Measurements from ENCODE around the gene PDCL2. TPM values are rescaled to one million over a fixed set of nuclear protein-coding genes. Genes with fewer than 3 reads are reported as not detected.
"Not testable (repeated sequence)": the region's sequence is repeated elsewhere in the genome, so short reads cannot be mapped to it uniquely, and the experiment has no call there.

Gene PDCL2
- polyA plus RNA-seq, 6 donors from 2014 or later = not detected

- no peak overlapping the region for H3K4me3 Mint-ChIP-seq
- H3K36me3 Mint-ChIP-seq = no peaks in the 10 kb centered on the region
- ATAC-seq (ENCODE audit: low read depth in 2 of 2) (no peak), DNase-seq (no peak)
- H3K4me1 Mint-ChIP-seq = no peaks in the 10 kb centered on the region
- no peak overlapping the region for H3K27ac Mint-ChIP-seq
- peaks cover 6 to 21% (median 15%) of the 10 kb centered on the region in 3 donors for H3K27me3 Mint-ChIP-seq
- H3K9me3 Mint-ChIP-seq = no peaks in the 10 kb centered on the region
These were observed 21.6 kb upstream of the PDCL2 start for GRCh38 chr4:55613621-55614020.

- Mint-ChIP-seq H3K9me3 (no peaks in the 10 kb centered on the region), H3K4me3 (no peak overlapping the region), H3K27me3 (peaks cover 6 to 13% (median 7%) of the 10 kb centered on the region in 3 donors), H3K4me1 (no peaks in the 10 kb centered on the region), H3K27ac (no peak overlapping the region), H3K36me3 (no peaks in the 10 kb centered on the region)
- DNase-seq = no peak
- no peak for ATAC-seq (ENCODE audit: low read depth in 2 of 2)
These were observed 20.3 kb upstream of the PDCL2 start for GRCh38 chr4:55612341-55612740.

- no peak for ATAC-seq (ENCODE audit: low read depth in 2 of 2)
- H3K27ac Mint-ChIP-seq = no peak overlapping the region
- no peak overlapping the region for H3K4me3 Mint-ChIP-seq
- no peaks in the 10 kb centered on the region for H3K36me3 Mint-ChIP-seq
- H3K27me3 Mint-ChIP-seq = peaks cover 4 to 13% (median 6%) of the 10 kb centered on the region in 3 donors
- no peaks in the 10 kb centered on the region for H3K9me3 Mint-ChIP-seq
- DNase-seq = no peak
- H3K4me1 Mint-ChIP-seq = no peaks in the 10 kb centered on the region
These were observed 19.5 kb upstream of the PDCL2 start for GRCh38 chr4:55611358-55612059.

DNA sequence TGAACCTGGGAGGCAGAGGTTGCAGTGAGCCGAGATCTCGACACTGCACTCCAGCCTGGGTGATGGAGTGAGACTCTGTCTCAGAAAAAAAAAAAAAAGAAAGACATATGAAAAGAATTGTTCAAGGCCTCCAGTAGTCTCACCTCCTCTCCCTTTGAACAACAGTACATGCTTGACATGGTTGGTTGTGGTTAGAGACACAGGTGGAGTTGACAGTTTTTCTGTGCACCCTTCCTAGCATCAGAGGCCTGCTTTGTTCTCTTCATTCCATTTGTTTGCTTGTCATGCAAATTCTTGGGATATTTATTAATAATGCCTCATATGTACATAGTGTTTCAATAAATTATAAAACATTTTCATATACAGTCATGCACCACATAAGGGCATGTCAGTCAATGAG, 18.3 kb upstream of the PDCL2 start:
- no peak for ATAC-seq (ENCODE audit: low read depth in 2 of 2)
- H3K4me1 Mint-ChIP-seq = no peaks in the 10 kb centered on the region
- no peak overlapping the region for H3K27ac Mint-ChIP-seq
- no peaks in the 10 kb centered on the region for H3K36me3 Mint-ChIP-seq
- DNase-seq = no peak
- peaks cover 0 to 7% (median under 1%) of the 10 kb centered on the region in 3 donors for H3K27me3 Mint-ChIP-seq
- H3K4me3 Mint-ChIP-seq = no peak overlapping the region
- H3K9me3 Mint-ChIP-seq = no peaks in the 10 kb centered on the region

DNA sequence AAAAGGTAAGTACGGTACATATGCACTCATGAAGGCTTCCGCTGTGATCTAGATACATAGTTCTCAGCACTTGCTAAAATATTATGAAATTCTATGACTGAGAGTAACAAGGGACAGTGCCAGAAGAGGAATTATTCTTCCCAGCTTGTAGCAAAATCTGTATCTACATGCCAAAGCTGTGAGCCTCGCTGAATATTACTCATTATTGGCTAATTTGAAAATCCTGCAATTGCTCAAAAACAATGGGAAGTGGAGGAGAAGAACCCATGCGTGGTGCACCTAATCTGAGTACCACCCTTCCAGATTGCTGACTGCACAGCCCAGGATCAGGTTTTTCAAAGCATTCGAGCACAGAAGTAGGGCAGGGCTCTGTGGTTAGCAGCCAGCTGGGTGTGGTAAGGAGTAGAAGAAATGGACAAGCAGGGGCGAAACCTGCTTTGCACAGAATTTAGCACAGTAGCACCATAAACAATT, 17.4 kb upstream of the PDCL2 start:
- Mint-ChIP-seq H3K4me3 (no peak overlapping the region), H3K27ac (no peak overlapping the region), H3K9me3 (no peaks in the 10 kb centered on the region), H3K36me3 (no peaks in the 10 kb centered on the region), H3K4me1 (no peaks in the 10 kb centered on the region), H3K27me3 (peaks cover 0 to 8% (median 6%) of the 10 kb centered on the region in 3 donors)
- DNase-seq (no peak), ATAC-seq (ENCODE audit: low read depth in 2 of 2) (no peak)

- Mint-ChIP-seq H3K27ac (no peak overlapping the region), H3K9me3 (no peaks in the 10 kb centered on the region), H3K27me3 (peaks cover 0 to 8% (median 6%) of the 10 kb centered on the region in 3 donors), H3K4me3 (no peak overlapping the region), H3K4me1 (no peaks in the 10 kb centered on the region), H3K36me3 (no peaks in the 10 kb centered on the region)
- DNase-seq (no peak), ATAC-seq (ENCODE audit: low read depth in 2 of 2) (no peak)
These were observed 16.5 kb upstream of the PDCL2 start for GRCh38 chr4:55608591-55608990.

- DNase-seq (no peak), ATAC-seq (ENCODE audit: low read depth in 2 of 2) (no peak)
- Mint-ChIP-seq H3K4me3 (no peak overlapping the region), H3K4me1 (no peaks in the 10 kb centered on the region), H3K27ac (no peak overlapping the region), H3K36me3 (no peaks in the 10 kb centered on the region), H3K9me3 (no peaks in the 10 kb centered on the region), H3K27me3 (peaks cover 0 to 10% (median 6%) of the 10 kb centered on the region in 3 donors)
These were observed 13.0 kb upstream of the PDCL2 start for GRCh38 chr4:55604996-55605395.

- peaks cover 0 to 13% (median 6%) of the 10 kb centered on the region in 7 donors for H3K9me3 Mint-ChIP-seq
- ATAC-seq (ENCODE audit: low read depth in 2 of 2) = no peak
- no peaks in the 10 kb centered on the region for H3K4me1 Mint-ChIP-seq
- no peak for DNase-seq
- no peaks in the 10 kb centered on the region for H3K36me3 Mint-ChIP-seq
- H3K27me3 Mint-ChIP-seq = peaks cover 0 to 18% (median 12%) of the 10 kb centered on the region in 3 donors
- H3K4me3 Mint-ChIP-seq = no peak overlapping the region
- no peak overlapping the region for H3K27ac Mint-ChIP-seq
These were observed 8.6 kb upstream of the PDCL2 start for GRCh38 chr4:55600640-55601039.

GRCh38 chr4:55598641-55599040, 6.6 kb upstream of the PDCL2 start:
- no peak overlapping the region for H3K4me3 Mint-ChIP-seq
- H3K36me3 Mint-ChIP-seq = no peaks in the 10 kb centered on the region
- DNase-seq (no peak), ATAC-seq (ENCODE audit: low read depth in 2 of 2) (no peak)
- H3K27ac Mint-ChIP-seq = no peak overlapping the region
- no peaks in the 10 kb centered on the region for H3K4me1 Mint-ChIP-seq
- peaks cover 4 to 10% (median 6%) of the 10 kb centered on the region in 3 donors for H3K27me3 Mint-ChIP-seq
- H3K9me3 Mint-ChIP-seq = peaks cover 0 to 13% (median 6%) of the 10 kb centered on the region in 7 donors

GRCh38 chr4:55588160-55588559, 3.9 kb downstream of the PDCL2 start:
- Mint-ChIP-seq H3K27me3 (peaks cover 11 to 28% (median 11%) of the 10 kb centered on the region in 3 donors), H3K36me3 (peaks cover 7% of the 10 kb centered on the region in 2 donors), H3K27ac (no peak overlapping the region), H3K4me1 (no peaks in the 10 kb centered on the region), H3K9me3 (peaks cover 3 to 31% (median 11%) of the 10 kb centered on the region in 7 donors), H3K4me3 (no peak overlapping the region)
- DNase-seq (no peak), ATAC-seq (ENCODE audit: low read depth in 2 of 2) (no peak)

GRCh38 chr4:55582773-55583172, 9.3 kb downstream of the PDCL2 start:
- H3K27me3 Mint-ChIP-seq = peaks cover 6 to 18% (median 10%) of the 10 kb centered on the region in 3 donors
- H3K9me3 Mint-ChIP-seq = peaks cover 0 to 40% (median 14%) of the 10 kb centered on the region in 7 donors
- not testable (repeated sequence) for H3K4me3 Mint-ChIP-seq; ATAC-seq (ENCODE audit: low read depth in 2 of 2); H3K4me1 Mint-ChIP-seq; DNase-seq
- peaks cover 0 to 12% of the 10 kb centered on the region in 2 donors for H3K36me3 Mint-ChIP-seq
- H3K27ac Mint-ChIP-seq = peak overlapping the region in 1 of 6 donors; percentile 55

- ATAC-seq (ENCODE audit: low read depth in 2 of 2) (no peak), DNase-seq (no peak)
- Mint-ChIP-seq H3K4me3 (no peak overlapping the region), H3K27me3 (peaks cover 0 to 11% (median 4%) of the 10 kb centered on the region in 3 donors), H3K36me3 (peaks cover 0 to 36% of the 10 kb centered on the region in 2 donors), H3K27ac (no peak overlapping the region), H3K4me1 (no peaks in the 10 kb centered on the region), H3K9me3 (peaks cover 10 to 64% (median 41%) of the 10 kb centered on the region in 7 donors)
These were observed 13.6 kb downstream of the PDCL2 start for GRCh38 chr4:55578341-55579010.

- Mint-ChIP-seq H3K4me1 (no peaks in the 10 kb centered on the region), H3K27ac (no peak overlapping the region), H3K27me3 (peaks cover 0 to 15% (median 0%) of the 10 kb centered on the region in 3 donors), H3K4me3 (no peak overlapping the region), H3K36me3 (peaks cover 0 to 40% of the 10 kb centered on the region in 2 donors), H3K9me3 (peaks cover 11 to 54% (median 35%) of the 10 kb centered on the region in 7 donors)
- DNase-seq (no peak), ATAC-seq (ENCODE audit: low read depth in 2 of 2) (no peak)
These were observed 16.5 kb downstream of the PDCL2 start for GRCh38 chr4:55575513-55575912.

- Mint-ChIP-seq H3K27ac (no peak overlapping the region), H3K36me3 (peaks cover 0 to 40% of the 10 kb centered on the region in 2 donors), H3K27me3 (peaks cover 0 to 15% (median 0%) of the 10 kb centered on the region in 3 donors), H3K4me1 (no peaks in the 10 kb centered on the region), H3K9me3 (peaks cover 11 to 53% (median 35%) of the 10 kb centered on the region in 7 donors), H3K4me3 (no peak overlapping the region)
- DNase-seq = no peak
- no peak for ATAC-seq (ENCODE audit: low read depth in 2 of 2)
These were observed 17.8 kb downstream of the PDCL2 start for GRCh38 chr4:55574252-55574651.
